Spleen (tissue), 13 donors: ENCODE results near the gene NAA40. TPM values are rescaled to one million over a fixed set of nuclear protein-coding genes. Genes with fewer than 3 reads are reported as not detected.

Source experiments
- DNase-seq: peaks from one replicate; pipeline ENCODE4 v3.0.0-alpha.2; 2020
- H3K27ac ChIP-seq, 8 donors: fragments of 200-600 bp; sonication (generic) in 7 of 8; 1 replicate in 4 of 8; 2 replicates in 4 of 8; pipeline versions ENCODE4 v1.5.0 to v1.8.0; 2016 to 2021; ENCODE audit warnings: inconsistent platforms in 4 of 8, mild to moderate bottlenecking in 4 of 8, moderate library complexity in 1 of 8
- H3K27me3 ChIP-seq, 7 donors: fragments of 200-600 bp; sonication (generic) in 6 of 7; replicated peaks in 1 of 7; 1 replicate in 4 of 7; 2 replicates in 3 of 7; pipeline versions ENCODE4 v1.5.0 to v1.8.0; 2016 to 2021; ENCODE audit warnings: inconsistent platforms in 3 of 7, mild to moderate bottlenecking in 1 of 7
- H3K36me3 ChIP-seq, 6 donors: fragments of 200-600 bp; sonication (generic) in 5 of 6; 1 replicate in 4 of 6; 2 replicates in 2 of 6; pipeline versions ENCODE4 v1.5.0 to v1.8.0; 2016 to 2021; ENCODE audit warnings: inconsistent platforms in 2 of 6
- H3K4me1 ChIP-seq, 6 donors: fragments of 200-600 bp; sonication (generic) in 5 of 6; 1 replicate in 3 of 6; 2 replicates in 3 of 6; pipeline versions ENCODE4 v1.5.0 to v1.8.0; 2016 to 2021; ENCODE audit warnings: inconsistent platforms in 3 of 6
- H3K4me3 ChIP-seq, 8 donors: fragments of 200-600 bp; sonication (generic) in 7 of 8; 1 replicate in 4 of 8; 2 replicates in 4 of 8; pipeline versions ENCODE4 v1.5.0 to v1.8.0; 2016 to 2021; ENCODE audit warnings: inconsistent platforms in 4 of 8, mild to moderate bottlenecking in 4 of 8, moderate library complexity in 2 of 8
- H3K9me3 ChIP-seq, 8 donors: fragments of 200-600 bp; sonication (generic) in 7 of 8; 1 replicate in 4 of 8; 2 replicates in 4 of 8; pipeline versions ENCODE4 v1.5.0 to v1.8.0; 2016 to 2021; ENCODE audit warnings: inconsistent platforms in 4 of 8
- CTCF ChIP-seq, 11 experiments: fragments of 200-600 bp in 7 of 11; fragments of 450-650 bp in 4 of 11; sonication (generic) in 4 of 11; IDR thresholded peaks in 8 of 11; conservative IDR thresholded peaks in 3 of 11; 1 replicate in 7 of 11; 2 replicates in 4 of 11; pipeline versions ENCODE4 v1.4.0 to v1.8.0; 2016 to 2021; ENCODE audit warnings: antibody characterized with exemption in 11 of 11, inconsistent platforms in 4 of 11, mild to moderate bottlenecking in 1 of 11
- POLR2A ChIP-seq, 3 donors: fragments of 450-650 bp; IDR thresholded peaks; one replicate each; pipeline ENCODE4 v1.5.1; 2017; ENCODE audit warnings: antibody characterized with exemption in 3 of 3, mild to moderate bottlenecking in 1 of 3
- POLR2AphosphoS5 ChIP-seq, 3 donors: sonication (generic); formaldehyde crosslinking; IDR thresholded peaks; one replicate each; pipeline ENCODE4 v1.5.1; 2017; ENCODE audit warnings: antibody characterized with exemption in 3 of 3
- WGBS, 5 donors: extraction: QIAGEN DNeasy Blood & Tissue Kit in 3 of 5; methylation state at CpG; one replicate each; pipeline versions ENCODE4 v1.1.5 to v1.1.7; 2013 to 2018; 5-methylcytosine and 5-hydroxymethylcytosine counted together
- intact Hi-C: fragments of 100-400 bp; cut with DNase I; formaldehyde crosslinking; loops from one replicate; pipeline ENCODE4 v1.15.0; 2023; ENCODE audit warnings: low total_unique reads
- long read RNA-seq, 2 donors: transcript quantifications; one replicate each; lab custom pipeline, GENCODE V29; 2026
- polyA plus RNA-seq, 3 donors: library from polyadenylated mRNA; stranded (reverse); fragments of 200-250 nt; gene quantifications; one replicate each; pipeline ENCODE4 v1.2.1, GENCODE V29; 2013
- total RNA-seq, 7 donors: library from RNA; depleted of rRNA in 3 of 7; stranded (reverse); fragments of >200 nt in 3 of 7; fragmentation: NEBNext Ultra II Directional in 4 of 7; extraction: Animal tissue kit (Norgen Biotek cat#: 25700) in 4 of 7; gene quantifications; one replicate each; pipeline versions ENCODE4 v1.1.0 to v1.2.1, GENCODE V29; 2016 to 2021
- donor health status: healthy with polysubstance abuse.
- donor health status: DM: no; HTN: no; CAD: no; lungs with moderate emphysema.
- donor health status: DM: no; HTN: no; CAD: no.
- donor health status: Bipolar disorder and iron deficiency.
- donor health status: healthy.
- donor health status: DM: no; HTN: no; CAD: no.
- donor health status: DM: yes; HTN: yes; CAD: no.

The NAA40 gene
- total RNA-seq = 10 to 100 TPM; 27.2 to 45.4 (median 35.9) TPM
- polyA plus RNA-seq = 10 to 100 TPM; 12.1 to 21.4 (median 19.8) TPM
- long read RNA-seq, donor 1, partial matches to known transcripts = 0 of 2 reads
- long read RNA-seq, donor 1, other reads (novel, unspliced or antisense) = 0 of 2 reads
- long read RNA-seq, donor 2, partial matches to known transcripts = 0 of 2 reads
- long read RNA-seq, donor 2, other reads (novel, unspliced or antisense) = 0 of 2 reads

- peaks cover 13 to 56% (median 38%) of the 10 kb centered on the region in 6 donors for H3K4me1 ChIP-seq
- TF ChIP-seq POLR2A (IDR thresholded peaks at IDR 0.05) = peak in 1 of 3 donors; percentile 71
- peak in 5 of 11 experiments; percentile 9 to 53 (median 33) for TF ChIP-seq CTCF (IDR thresholded peaks at IDR 0.05 in 8 of 11, conservative IDR thresholded peaks at IDR 0.05 in 3 of 11)
- TF ChIP-seq POLR2AphosphoS5 (IDR thresholded peaks at IDR 0.05) = peak; percentile 54 to 82 (median 77)
- peak; percentile 98 for DNase-seq
- peak within 1 kb of the TSS in 7 of 8 donors; percentile 41 to 87 (median 82) for H3K27ac ChIP-seq
- H3K27me3 ChIP-seq = no peaks in the 10 kb centered on the region
- H3K4me3 ChIP-seq = peak within 1 kb of the TSS; percentile 51 to 85 (median 73)
- H3K36me3 ChIP-seq = peaks cover 0 to 5% (median 0%) of the 10 kb centered on the region in 6 donors
- intact Hi-C loops = no loop called here
- WGBS, 5 donors = 0 to 3% (median 0%) methylated on average over 16 to 92 of the region's 92 CpGs
- H3K9me3 ChIP-seq = no peaks in the 10 kb centered on the region
Observed at GRCh38 chr11:63938479-63939396, at the start of gene NAA40. Gene NAA40 (plus strand): TSS chr11:63939002. CDS start chr11:63939097, 95 bp downstream.

GRCh38 chr11:63889344-63889743, 49.5 kb upstream of the NAA40 start:
- Histone ChIP-seq H3K36me3 (peaks cover 0 to 35% (median 2%) of the 10 kb centered on the region in 6 donors), H3K27me3 (no peaks in the 10 kb centered on the region), H3K9me3 (no peaks in the 10 kb centered on the region), H3K4me3 (peak overlapping the region in 4 of 8 donors; percentile 41 to 71 (median 47)), H3K27ac (peak overlapping the region in 7 of 8 donors; percentile 76 to 93 (median 86)), H3K4me1 (peaks cover 36 to 98% (median 61%) of the 10 kb centered on the region in 6 donors)
- intact Hi-C loops = no loop called here
- TF ChIP-seq POLR2A (IDR thresholded peaks at IDR 0.05) = no peak
- TF ChIP-seq CTCF (IDR thresholded peaks at IDR 0.05 in 8 of 11, conservative IDR thresholded peaks at IDR 0.05 in 3 of 11) = no peak
- TF ChIP-seq POLR2AphosphoS5 (IDR thresholded peaks at IDR 0.05) = no peak
- WGBS, 5 donors = 87 to 97% (median 93%) methylated on average over 5 to 6 of the region's 6 CpGs
- no peak for DNase-seq

- Histone ChIP-seq H3K27ac (peak overlapping the region in 3 of 8 donors; percentile 87 to 93 (median 92)), H3K36me3 (peaks cover 0 to 39% (median 9%) of the 10 kb centered on the region in 6 donors), H3K9me3 (no peaks in the 10 kb centered on the region), H3K4me1 (peaks cover 36 to 96% (median 59%) of the 10 kb centered on the region in 6 donors), H3K27me3 (no peaks in the 10 kb centered on the region), H3K4me3 (peak overlapping the region in 1 of 8 donors; percentile 71)
- TF ChIP-seq CTCF (IDR thresholded peaks at IDR 0.05 in 8 of 11, conservative IDR thresholded peaks at IDR 0.05 in 3 of 11) = no peak
- TF ChIP-seq POLR2A (IDR thresholded peaks at IDR 0.05) = no peak
- intact Hi-C loops = no loop called here
- DNase-seq = no peak
- 74 to 92% (median 86%) methylated on average over 7 of the region's 7 CpGs for WGBS, 5 donors
Observed at GRCh38 chr11:63890368-63890767, 48.4 kb upstream of the NAA40 start.
